GM10266 (cell line): ENCODE measurements around the gene MYO3A.

Source experiments
- DNase-seq: peaks from one replicate; pipeline ENCODE4 v3.0.0; 2012; ENCODE audit errors: extremely low spot score
- CTCF ChIP-seq: IDR thresholded peaks from 2 replicates; pipeline ENCODE4 v1.5.1; 2012; ENCODE audit warnings: mild to moderate bottlenecking, low read depth; ENCODE audit not compliant: control insufficient read depth, insufficient read depth; ENCODE audit errors: missing control alignments

MYO3A gene

GRCh38 chr10:25902002-25902401 lies 32.0 kb upstream of the MYO3A start:
- no peak for TF ChIP-seq CTCF
- no peak for DNase-seq

- no peak for DNase-seq
- TF ChIP-seq CTCF, result no peak
These were observed 26.8 kb upstream of the MYO3A start for GRCh38 chr10:25907261-25907660.

GRCh38 chr10:25912866-25913265 lies 21.2 kb upstream of the MYO3A start:
- no peak for TF ChIP-seq CTCF
- no peak for DNase-seq

GRCh38 chr10:25914776-25915175 lies 19.3 kb upstream of the MYO3A start:
- no peak for DNase-seq
- TF ChIP-seq CTCF, result no peak

GRCh38 chr10:25934621-25935139 lies 651 bp downstream of the MYO3A start:
- DNase-seq, result peak; percentile 42
- peak; percentile 42 for TF ChIP-seq CTCF

- no peak for TF ChIP-seq CTCF
- no peak for DNase-seq
These were observed 4.4 kb downstream of the MYO3A start for GRCh38 chr10:25938405-25938804.

GRCh38 chr10:25944771-25945170 lies 10.7 kb downstream of the MYO3A start:
- TF ChIP-seq CTCF, result no peak
- no peak for DNase-seq
